ENCODE data around the gene PPARGC1A.

DNA sequence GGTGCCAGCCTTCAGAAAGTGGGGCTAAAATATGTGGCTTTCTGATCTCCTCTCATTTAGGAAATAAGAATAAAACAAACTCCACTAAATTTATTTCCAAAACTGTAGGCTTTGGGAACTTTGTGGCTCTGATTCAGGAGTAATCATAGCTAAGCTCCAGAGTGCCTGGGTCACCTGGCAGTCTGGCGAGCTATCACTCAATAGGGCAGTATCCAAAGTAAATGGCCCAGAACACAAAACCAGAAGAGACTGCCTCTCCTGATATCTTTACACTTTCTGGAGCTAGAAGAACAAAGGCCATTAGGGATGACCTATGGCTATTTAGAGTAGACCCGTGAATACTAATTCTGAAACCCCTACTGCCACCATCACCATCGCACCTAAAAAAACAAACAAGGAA is 17.0 kb upstream of the PPARGC1A start:
- TF ChIP-seq, protein P1, sequence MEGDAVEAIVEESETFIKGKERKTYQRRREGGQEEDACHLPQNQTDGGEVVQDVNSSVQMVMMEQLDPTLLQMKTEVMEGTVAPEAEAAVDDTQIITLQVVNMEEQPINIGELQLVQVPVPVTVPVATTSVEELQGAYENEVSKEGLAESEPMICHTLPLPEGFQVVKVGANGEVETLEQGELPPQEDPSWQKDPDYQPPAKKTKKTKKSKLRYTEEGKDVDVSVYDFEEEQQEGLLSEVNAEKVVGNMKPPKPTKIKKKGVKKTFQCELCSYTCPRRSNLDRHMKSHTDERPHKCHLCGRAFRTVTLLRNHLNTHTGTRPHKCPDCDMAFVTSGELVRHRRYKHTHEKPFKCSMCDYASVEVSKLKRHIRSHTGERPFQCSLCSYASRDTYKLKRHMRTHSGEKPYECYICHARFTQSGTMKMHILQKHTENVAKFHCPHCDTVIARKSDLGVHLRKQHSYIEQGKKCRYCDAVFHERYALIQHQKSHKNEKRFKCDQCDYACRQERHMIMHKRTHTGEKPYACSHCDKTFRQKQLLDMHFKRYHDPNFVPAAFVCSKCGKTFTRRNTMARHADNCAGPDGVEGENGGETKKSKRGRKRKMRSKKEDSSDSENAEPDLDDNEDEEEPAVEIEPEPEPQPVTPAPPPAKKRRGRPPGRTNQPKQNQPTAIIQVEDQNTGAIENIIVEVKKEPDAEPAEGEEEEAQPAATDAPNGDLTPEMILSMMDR (IDR thresholded peaks at IDR 0.05): no peak
- TF ChIP-seq PHF8 (IDR thresholded peaks at IDR 0.05; ENCODE audit: borderline replicate concordance, low read depth) (no peak), HOXA7 (CRISPR knock-in tag; IDR thresholded peaks at IDR 0.05) (no peak), NPAS2 (CRISPR knock-in tag; IDR thresholded peaks at IDR 0.05; ENCODE audit: borderline replicate concordance) (no peak), MAFK (IDR thresholded peaks at IDR 0.05; ENCODE audit: partially characterized antibody) (no peak), POLR2A (IDR thresholded peaks at IDR 0.05; ENCODE audit: low read length) (no peak), SREBF2 (IDR thresholded peaks at IDR 0.05) (no peak), MYC (IDR thresholded peaks at IDR 0.05; ENCODE audit: borderline replicate concordance, low read length) (no peak), ZFP36 (IDR thresholded peaks at IDR 0.05; ENCODE audit: borderline replicate concordance, partially characterized antibody) (no peak), RCOR1 (IDR thresholded peaks at IDR 0.05; ENCODE audit: low read depth, low read length) (no peak), MAZ (IDR thresholded peaks at IDR 0.05; ENCODE audit: borderline replicate concordance, low read depth, low read length) (no peak)
- TF ChIP-seq, protein P2, sequence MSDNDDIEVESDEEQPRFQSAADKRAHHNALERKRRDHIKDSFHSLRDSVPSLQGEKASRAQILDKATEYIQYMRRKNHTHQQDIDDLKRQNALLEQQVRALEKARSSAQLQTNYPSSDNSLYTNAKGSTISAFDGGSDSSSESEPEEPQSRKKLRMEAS (IDR thresholded peaks at IDR 0.05): no peak
